ENCODE results near the gene SLC25A25. TPM values are rescaled to one million over a fixed set of nuclear protein-coding genes. Genes with fewer than 3 reads are reported as not detected.

SLC25A25 gene
- total and polyA plus RNA-seq, 9 of the 15 experiments (the other 6 are each of a cell fraction or from before 2014, with no cell fraction given), result 0.07 to 35.9 (median 23.2) TPM

DNA sequence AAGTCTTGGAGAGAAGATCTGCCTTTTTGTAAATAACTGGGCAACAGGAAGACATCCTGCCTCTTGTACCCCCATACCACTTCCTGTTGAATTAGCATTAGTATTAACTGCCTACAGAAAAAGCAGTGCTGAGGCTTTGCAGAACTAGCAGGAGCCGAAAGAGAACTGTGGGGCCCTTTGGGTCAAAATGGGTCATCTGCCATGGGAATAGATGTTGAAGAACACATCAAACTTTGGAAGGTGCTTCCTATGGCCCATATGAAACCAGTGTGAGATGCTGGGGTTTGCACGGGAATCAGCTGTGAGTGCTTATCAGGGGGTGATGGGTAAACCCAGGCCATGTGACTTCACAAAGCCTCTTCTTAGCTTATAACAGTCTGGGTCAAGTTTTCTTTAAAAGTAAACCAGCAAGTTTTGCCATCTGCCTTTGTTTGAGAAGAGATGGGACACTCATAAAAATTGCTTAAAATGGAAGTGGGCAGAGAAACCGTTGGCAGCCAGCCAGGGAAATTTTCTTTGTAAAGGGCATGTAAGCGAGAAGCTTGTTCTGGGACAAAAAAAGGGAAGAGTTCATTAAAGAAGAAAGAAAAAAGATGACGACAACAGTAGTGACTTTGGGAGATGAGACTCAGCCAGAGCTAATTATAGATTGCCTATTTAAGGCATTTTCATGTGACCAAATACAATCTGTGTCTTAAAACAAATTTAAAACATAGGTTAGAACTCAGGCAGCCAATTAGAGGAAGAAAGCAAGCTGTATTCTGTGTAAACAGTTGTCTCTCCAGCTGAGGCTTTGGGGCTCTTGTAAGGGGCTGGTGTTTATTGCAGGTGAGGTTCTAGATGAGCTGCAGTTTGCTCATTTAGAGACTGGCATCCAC, 4.4 kb downstream of the SLC25A25 start:
- intact Hi-C loops (cut with micrococcal nuclease), result no loop called here
- H3K4me3 ChIP-seq, result no peak overlapping the region
- TF ChIP-seq CC2D1A (IDR thresholded peaks at IDR 0.05) (no peak), ZC3H11A (IDR thresholded peaks at IDR 0.05; ENCODE audit: low read depth, low read length) (no peak), ESRRA (IDR thresholded peaks at IDR 0.05; ENCODE audit: borderline replicate concordance, low read depth) (no peak), SIN3A (IDR thresholded peaks at IDR 0.05; ENCODE audit: borderline replicate concordance in 2 of 2, control insufficient read depth in 1 of 2, low read depth in 2 of 2, low read length in 2 of 2) (peak in 1 of 2 experiments; percentile 63; a peak in 1 of 4 replicates), CHD1 (IDR thresholded peaks at IDR 0.05; ENCODE audit: low read length) (no peak), CBFB (CRISPR knock-in tag; IDR thresholded peaks at IDR 0.05) (no peak), NKRF (IDR thresholded peaks at IDR 0.05; ENCODE audit: borderline replicate concordance) (peak; percentile 19; the same call in 1 of the 2 replicates), BACH1 (tag; IDR thresholded peaks at IDR 0.05) (peak; percentile 53; the same call in 1 of the 2 replicates), PYGO2 (tag; IDR thresholded peaks at IDR 0.05) (no peak), ZNF780A (CRISPR knock-in tag; IDR thresholded peaks at IDR 0.05) (no peak), HIVEP1 (CRISPR knock-in tag; IDR thresholded peaks at IDR 0.05) (no peak), MEF2D (tag; conservative IDR thresholded peaks at IDR 0.05; ENCODE audit: low read depth) (peak; percentile 93), ILF3 (IDR thresholded peaks at IDR 0.05; ENCODE audit: borderline replicate concordance) (no peak), TRIM24 (IDR thresholded peaks at IDR 0.05) (no peak), RBFOX2 (IDR thresholded peaks at IDR 0.05; ENCODE audit: low read depth, low read length) (0 out of 2 replicates have a peak, but pooled peaks have one; percentile 24), TEAD4 (IDR thresholded peaks at IDR 0.05; ENCODE audit: low read length) (0 out of 2 replicates have a peak, but pooled peaks have one; percentile 4), TEAD4 (CRISPR knock-in tag; IDR thresholded peaks at IDR 0.05; ENCODE audit: borderline replicate concordance) (no peak), ZNF561 (CRISPR knock-in tag; conservative IDR thresholded peaks at IDR 0.05) (no peak), USF1 (CRISPR knock-in tag; IDR thresholded peaks at IDR 0.05) (peak; percentile 69), ZNF584 (CRISPR knock-in tag; IDR thresholded peaks at IDR 0.05; ENCODE audit: low read depth) (peak; percentile 77)

More for the DNA sequence above, 4.4 kb downstream of the SLC25A25 start:
- ChIA-PET POLR2A (interaction anchor here (0.6 to 2.5 kb wide), 8 partner anchors 9 to 598 kb away, joined by 3 to 8 read pairs (median 4); no protein-coding TSS in a partner anchor), CTCF (ENCODE audit: low intra/inter-chr PET ratio) (no interaction called here)
- Histone ChIP-seq H2AFZ (ENCODE audit: low read depth, low read length) (no peak overlapping the region), H3K79me2 (ENCODE audit: control insufficient read depth, insufficient read depth, low read length) (peaks cover 89% of the 10 kb centered on the region), H3K9me3 (replicated peaks; ENCODE audit: control insufficient read depth, insufficient read depth, low read depth, low read length) (no peaks in the 10 kb centered on the region), H3K4me2 (ENCODE audit: insufficient read depth, low read length) (peak overlapping the region; percentile 60), H3K36me3 (ENCODE audit: control insufficient read depth, insufficient read depth, low read length) (peaks cover 37% of the 10 kb centered on the region; the same call in 2 of the 3 replicates), H3K27ac (ENCODE audit: extremely low read depth, low read depth, low read length) (peak overlapping the region; percentile 59), H3K27me3 (ENCODE audit: control insufficient read depth in 2 of 2, insufficient read depth in 2 of 2, low read length in 2 of 2) (no peaks in the 10 kb centered on the region), H4K20me1 (replicated peaks; ENCODE audit: control insufficient read depth, insufficient read depth, low read length) (peaks cover 11% of the 10 kb centered on the region; the same call in 1 of the 2 replicates), H3K9me1 (ENCODE audit: control insufficient read depth, insufficient read depth, low read length) (no peaks in the 10 kb centered on the region), H3K4me1 (replicated peaks in 1 of 2; ENCODE audit: control insufficient read depth in 2 of 2, insufficient read depth in 2 of 2, low read length in 2 of 2) (peaks cover 30% of the 10 kb centered on the region in 2 experiments), H3K9ac (ENCODE audit: insufficient read depth in 1 of 2, low read depth in 2 of 2, low read length in 2 of 2) (peak overlapping the region; percentile 23 to 34; a peak in 3 of 4 replicates)
- 11% methylated on average over 5 of the region's 5 CpGs for WGBS (ENCODE audit: insufficient coverage, low coverage, missing lambda C conversion rate)
- ATAC-seq (no peak), FAIRE-seq (peak; percentile 66), DNase-seq (ENCODE audit: extremely low read depth in 1 of 4, low spot score in 3 of 4) (peak in 1 of 4 experiments; percentile 56)
- BruUV-seq (replicated peaks), result TSS peak; percentile 6
- in situ Hi-C loops (cut with MboI), result no loop called here
